Vagina (tissue), 2 donors: ENCODE results near the gene EBF3.

Experiments used
- POLR2AphosphoS5 ChIP-seq, 2 donors: sonication (generic); formaldehyde crosslinking; IDR thresholded peaks; one replicate each; pipeline ENCODE4 v1.9.0; 2017; ENCODE audit warnings: antibody characterized with exemption in 2 of 2, mild to moderate bottlenecking in 2 of 2, low read depth in 1 of 2; ENCODE audit not compliant: insufficient read depth in 1 of 2
- TF ChIP-seq, protein P1 (sequence below), 3 experiments: fragments of 450-650 bp in 2 of 3; fragments of 200-600 bp in 1 of 3; sonication (generic) in 1 of 3; IDR thresholded peaks; one replicate each; pipeline ENCODE4 v1.5.1; 2017 to 2019; ENCODE audit warnings: antibody characterized with exemption in 3 of 3, mild to moderate bottlenecking in 2 of 3, moderate library complexity in 2 of 3

GRCh38 chr10:129840196-129840590, 123.9 kb downstream of the EBF3 start:
- TF ChIP-seq, protein P1, sequence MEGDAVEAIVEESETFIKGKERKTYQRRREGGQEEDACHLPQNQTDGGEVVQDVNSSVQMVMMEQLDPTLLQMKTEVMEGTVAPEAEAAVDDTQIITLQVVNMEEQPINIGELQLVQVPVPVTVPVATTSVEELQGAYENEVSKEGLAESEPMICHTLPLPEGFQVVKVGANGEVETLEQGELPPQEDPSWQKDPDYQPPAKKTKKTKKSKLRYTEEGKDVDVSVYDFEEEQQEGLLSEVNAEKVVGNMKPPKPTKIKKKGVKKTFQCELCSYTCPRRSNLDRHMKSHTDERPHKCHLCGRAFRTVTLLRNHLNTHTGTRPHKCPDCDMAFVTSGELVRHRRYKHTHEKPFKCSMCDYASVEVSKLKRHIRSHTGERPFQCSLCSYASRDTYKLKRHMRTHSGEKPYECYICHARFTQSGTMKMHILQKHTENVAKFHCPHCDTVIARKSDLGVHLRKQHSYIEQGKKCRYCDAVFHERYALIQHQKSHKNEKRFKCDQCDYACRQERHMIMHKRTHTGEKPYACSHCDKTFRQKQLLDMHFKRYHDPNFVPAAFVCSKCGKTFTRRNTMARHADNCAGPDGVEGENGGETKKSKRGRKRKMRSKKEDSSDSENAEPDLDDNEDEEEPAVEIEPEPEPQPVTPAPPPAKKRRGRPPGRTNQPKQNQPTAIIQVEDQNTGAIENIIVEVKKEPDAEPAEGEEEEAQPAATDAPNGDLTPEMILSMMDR (IDR thresholded peaks at IDR 0.05): no peak
- no peak for TF ChIP-seq POLR2AphosphoS5 (IDR thresholded peaks at IDR 0.05; ENCODE audit: insufficient read depth in 1 of 2, low read depth in 1 of 2)
